Measurements from ENCODE around the gene RANBP2. TPM values are rescaled to one million over a fixed set of nuclear protein-coding genes. Genes with fewer than 3 reads are reported as not detected.
A peak's percentile ranks its signal among the peaks of the same experiment; 100 is the strongest.

RANBP2 gene
- total RNA-seq, 1 experiment from 2014 or later, result 90.4 TPM

DNA sequence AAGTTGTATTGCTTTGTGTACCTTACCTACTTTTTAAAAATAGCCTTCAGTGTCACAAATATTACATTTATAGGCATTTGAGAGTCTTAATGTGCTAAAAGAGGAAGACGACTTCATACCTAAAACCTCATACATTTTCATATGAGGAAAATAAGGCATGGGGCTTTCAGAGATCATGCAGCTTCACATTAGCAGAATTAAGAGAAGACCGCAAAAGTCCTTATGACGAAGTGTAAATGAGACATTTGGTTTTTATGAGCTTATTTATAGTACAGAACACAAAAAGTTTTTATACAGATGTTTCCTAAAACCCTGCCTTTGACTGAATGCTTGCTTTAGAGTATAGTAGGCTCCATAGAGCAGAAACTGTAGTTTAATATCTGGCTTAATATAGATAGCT lies 57.2 kb downstream of the RANBP2 start (continued):
- TF ChIP-seq, protein P1, sequence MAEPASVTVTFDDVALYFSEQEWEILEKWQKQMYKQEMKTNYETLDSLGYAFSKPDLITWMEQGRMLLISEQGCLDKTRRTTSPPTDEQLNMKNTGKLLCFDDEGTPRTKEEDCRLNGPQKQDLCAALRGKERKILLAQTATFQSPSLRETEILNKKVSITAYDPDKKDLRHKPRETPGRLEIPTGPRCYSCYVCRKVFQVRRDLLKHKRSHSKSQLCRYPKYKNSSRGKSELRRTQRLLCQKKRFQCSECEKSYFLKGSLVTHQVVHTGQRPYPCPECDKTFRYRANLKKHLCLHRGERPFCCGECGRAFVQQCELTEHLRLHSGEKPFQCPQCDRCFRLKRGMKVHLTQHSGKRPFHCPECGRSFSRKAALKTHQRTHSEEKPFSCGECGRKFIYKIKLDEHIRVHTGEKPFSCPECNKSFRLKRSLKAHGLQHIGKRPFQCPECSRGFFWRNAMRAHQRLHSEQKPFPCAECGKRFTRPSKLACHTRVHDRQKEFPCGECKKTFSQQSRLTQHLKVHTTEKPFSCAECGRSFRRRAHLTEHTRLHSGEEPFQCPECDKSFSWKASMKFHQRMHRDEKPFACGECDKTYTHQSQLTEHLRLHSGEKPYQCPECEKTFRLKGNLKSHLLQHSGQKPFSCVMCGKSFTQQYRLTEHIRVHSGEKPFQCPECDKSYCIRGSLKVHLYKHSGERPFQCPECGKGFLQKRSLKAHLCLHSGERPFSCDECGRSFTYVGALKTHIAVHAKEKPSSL (CRISPR knock-in tag; conservative IDR thresholded peaks at IDR 0.05), result no peak
- no peak for TF ChIP-seq ELF4 (CRISPR knock-in tag; IDR thresholded peaks at IDR 0.05; ENCODE audit: low read depth)

DNA sequence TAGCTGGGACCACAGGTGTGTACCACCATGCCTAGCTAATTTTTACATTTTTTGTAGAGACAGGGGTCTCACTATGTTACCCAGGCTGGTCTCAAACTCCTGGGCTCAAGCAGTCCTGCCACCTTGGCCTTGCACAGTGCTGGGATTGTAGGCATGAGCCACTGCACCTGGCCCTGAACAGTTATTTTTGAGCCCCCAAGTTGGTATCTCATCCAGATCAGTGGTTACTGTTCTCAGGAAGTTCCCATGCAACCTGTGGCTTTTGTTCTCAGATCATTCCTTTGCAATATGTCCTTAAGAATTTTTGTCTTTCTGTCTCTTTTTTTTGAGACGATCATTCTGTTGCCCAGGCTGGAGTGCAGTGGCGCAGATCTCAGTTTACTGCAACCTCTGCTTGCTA lies 59.6 kb downstream of the RANBP2 start:
- Mint-ChIP-seq H3K4me3 (no peak overlapping the region), H3K27ac (no peak overlapping the region), H3K27me3 (ENCODE audit: low read depth) (no peaks in the 10 kb centered on the region), H3K36me3 (peaks cover 61% of the 10 kb centered on the region), H3K9me3 (no peaks in the 10 kb centered on the region), H3K4me1 (no peaks in the 10 kb centered on the region)
- ChIA-PET POLR2A (no interaction called here), CTCF (no interaction called here)
- ATAC-seq, result no peak
- TF ChIP-seq ETV6 (CRISPR knock-in tag; IDR thresholded peaks at IDR 0.05) (no peak), NFE2L1 (CRISPR knock-in tag; IDR thresholded peaks at IDR 0.05) (no peak), FOXK1 (CRISPR knock-in tag; IDR thresholded peaks at IDR 0.05) (no peak), TEAD4 (CRISPR knock-in tag; IDR thresholded peaks at IDR 0.05) (no peak), GABPB1 (CRISPR knock-in tag; IDR thresholded peaks at IDR 0.05) (no peak)
- TF ChIP-seq, protein P2, sequence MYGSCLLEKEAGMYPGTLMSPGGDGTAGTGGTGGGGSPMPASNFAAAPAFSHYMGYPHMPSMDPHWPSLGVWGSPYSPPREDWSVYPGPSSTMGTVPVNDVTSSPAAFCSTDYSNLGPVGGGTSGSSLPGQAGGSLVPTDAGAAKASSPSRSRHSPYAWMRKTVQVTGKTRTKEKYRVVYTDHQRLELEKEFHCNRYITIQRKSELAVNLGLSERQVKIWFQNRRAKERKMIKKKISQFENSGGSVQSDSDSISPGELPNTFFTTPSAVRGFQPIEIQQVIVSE (CRISPR knock-in tag; IDR thresholded peaks at IDR 0.05; ENCODE audit: borderline replicate concordance), result no peak
- TF ChIP-seq, protein P3, sequence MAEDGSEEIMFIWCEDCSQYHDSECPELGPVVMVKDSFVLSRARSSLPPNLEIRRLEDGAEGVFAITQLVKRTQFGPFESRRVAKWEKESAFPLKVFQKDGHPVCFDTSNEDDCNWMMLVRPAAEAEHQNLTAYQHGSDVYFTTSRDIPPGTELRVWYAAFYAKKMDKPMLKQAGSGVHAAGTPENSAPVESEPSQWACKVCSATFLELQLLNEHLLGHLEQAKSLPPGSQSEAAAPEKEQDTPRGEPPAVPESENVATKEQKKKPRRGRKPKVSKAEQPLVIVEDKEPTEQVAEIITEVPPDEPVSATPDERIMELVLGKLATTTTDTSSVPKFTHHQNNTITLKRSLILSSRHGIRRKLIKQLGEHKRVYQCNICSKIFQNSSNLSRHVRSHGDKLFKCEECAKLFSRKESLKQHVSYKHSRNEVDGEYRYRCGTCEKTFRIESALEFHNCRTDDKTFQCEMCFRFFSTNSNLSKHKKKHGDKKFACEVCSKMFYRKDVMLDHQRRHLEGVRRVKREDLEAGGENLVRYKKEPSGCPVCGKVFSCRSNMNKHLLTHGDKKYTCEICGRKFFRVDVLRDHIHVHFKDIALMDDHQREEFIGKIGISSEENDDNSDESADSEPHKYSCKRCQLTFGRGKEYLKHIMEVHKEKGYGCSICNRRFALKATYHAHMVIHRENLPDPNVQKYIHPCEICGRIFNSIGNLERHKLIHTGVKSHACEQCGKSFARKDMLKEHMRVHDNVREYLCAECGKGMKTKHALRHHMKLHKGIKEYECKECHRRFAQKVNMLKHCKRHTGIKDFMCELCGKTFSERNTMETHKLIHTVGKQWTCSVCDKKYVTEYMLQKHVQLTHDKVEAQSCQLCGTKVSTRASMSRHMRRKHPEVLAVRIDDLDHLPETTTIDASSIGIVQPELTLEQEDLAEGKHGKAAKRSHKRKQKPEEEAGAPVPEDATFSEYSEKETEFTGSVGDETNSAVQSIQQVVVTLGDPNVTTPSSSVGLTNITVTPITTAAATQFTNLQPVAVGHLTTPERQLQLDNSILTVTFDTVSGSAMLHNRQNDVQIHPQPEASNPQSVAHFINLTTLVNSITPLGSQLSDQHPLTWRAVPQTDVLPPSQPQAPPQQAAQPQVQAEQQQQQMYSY (CRISPR knock-in tag; IDR thresholded peaks at IDR 0.05), result no peak
- DNase-seq (ENCODE audit: low spot score), result no peak

DNA sequence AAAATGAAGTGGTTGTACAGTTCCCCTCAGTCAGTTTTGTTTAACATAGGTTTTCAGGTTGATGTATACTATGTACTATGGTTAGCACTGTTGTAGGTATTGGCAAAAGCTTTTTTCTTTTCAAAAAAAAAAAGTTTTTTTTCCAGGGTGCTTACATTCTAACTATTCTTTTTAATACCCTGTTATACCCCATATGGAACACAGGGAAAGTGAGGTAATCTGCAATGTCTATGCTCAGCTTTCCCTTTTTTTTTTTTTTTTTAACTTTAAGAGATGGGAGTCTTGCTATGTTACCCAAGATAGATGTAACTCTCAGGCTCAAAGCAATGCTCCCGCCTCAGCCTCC lies 66.7 kb downstream of the RANBP2 start:
- DNase-seq (ENCODE audit: low spot score) (no peak), ATAC-seq (no peak)
- peaks cover 14% of the 10 kb centered on the region for H3K4me1 Mint-ChIP-seq
- CTCF ChIA-PET, result no interaction called here
- no peaks in the 10 kb centered on the region for H3K9me3 Mint-ChIP-seq
- no peaks in the 10 kb centered on the region for H3K27me3 Mint-ChIP-seq (ENCODE audit: low read depth)
- H3K27ac Mint-ChIP-seq, result peak overlapping the region; percentile 100
- peak overlapping the region; percentile 98 for H3K4me3 Mint-ChIP-seq
- POLR2A ChIA-PET, result no interaction called here
- peaks cover 33% of the 10 kb centered on the region for H3K36me3 Mint-ChIP-seq
- TF ChIP-seq ZNF121 (CRISPR knock-in tag; IDR thresholded peaks at IDR 0.05), result no peak
- no peak for TF ChIP-seq ZNF396 (CRISPR knock-in tag; IDR thresholded peaks at IDR 0.05; ENCODE audit: borderline replicate concordance)
- TF ChIP-seq, protein P4, sequence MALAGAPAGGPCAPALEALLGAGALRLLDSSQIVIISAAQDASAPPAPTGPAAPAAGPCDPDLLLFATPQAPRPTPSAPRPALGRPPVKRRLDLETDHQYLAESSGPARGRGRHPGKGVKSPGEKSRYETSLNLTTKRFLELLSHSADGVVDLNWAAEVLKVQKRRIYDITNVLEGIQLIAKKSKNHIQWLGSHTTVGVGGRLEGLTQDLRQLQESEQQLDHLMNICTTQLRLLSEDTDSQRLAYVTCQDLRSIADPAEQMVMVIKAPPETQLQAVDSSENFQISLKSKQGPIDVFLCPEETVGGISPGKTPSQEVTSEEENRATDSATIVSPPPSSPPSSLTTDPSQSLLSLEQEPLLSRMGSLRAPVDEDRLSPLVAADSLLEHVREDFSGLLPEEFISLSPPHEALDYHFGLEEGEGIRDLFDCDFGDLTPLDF (CRISPR knock-in tag; IDR thresholded peaks at IDR 0.05), result no peak
- TF ChIP-seq, protein P2 (CRISPR knock-in tag; IDR thresholded peaks at IDR 0.05; ENCODE audit: borderline replicate concordance), result no peak
- TF ChIP-seq, protein P5, sequence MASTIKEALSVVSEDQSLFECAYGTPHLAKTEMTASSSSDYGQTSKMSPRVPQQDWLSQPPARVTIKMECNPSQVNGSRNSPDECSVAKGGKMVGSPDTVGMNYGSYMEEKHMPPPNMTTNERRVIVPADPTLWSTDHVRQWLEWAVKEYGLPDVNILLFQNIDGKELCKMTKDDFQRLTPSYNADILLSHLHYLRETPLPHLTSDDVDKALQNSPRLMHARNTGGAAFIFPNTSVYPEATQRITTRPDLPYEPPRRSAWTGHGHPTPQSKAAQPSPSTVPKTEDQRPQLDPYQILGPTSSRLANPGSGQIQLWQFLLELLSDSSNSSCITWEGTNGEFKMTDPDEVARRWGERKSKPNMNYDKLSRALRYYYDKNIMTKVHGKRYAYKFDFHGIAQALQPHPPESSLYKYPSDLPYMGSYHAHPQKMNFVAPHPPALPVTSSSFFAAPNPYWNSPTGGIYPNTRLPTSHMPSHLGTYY (CRISPR knock-in tag; IDR thresholded peaks at IDR 0.05), result no peak
- TF ChIP-seq CBFB (CRISPR knock-in tag; IDR thresholded peaks at IDR 0.05; ENCODE audit: low read depth), result no peak
- TF ChIP-seq, protein P6, sequence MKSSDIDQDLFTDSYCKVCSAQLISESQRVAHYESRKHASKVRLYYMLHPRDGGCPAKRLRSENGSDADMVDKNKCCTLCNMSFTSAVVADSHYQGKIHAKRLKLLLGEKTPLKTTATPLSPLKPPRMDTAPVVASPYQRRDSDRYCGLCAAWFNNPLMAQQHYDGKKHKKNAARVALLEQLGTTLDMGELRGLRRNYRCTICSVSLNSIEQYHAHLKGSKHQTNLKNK (CRISPR knock-in tag; IDR thresholded peaks at IDR 0.05), result no peak
- no peak for TF ChIP-seq CREB1 (CRISPR knock-in tag; IDR thresholded peaks at IDR 0.05)
- TF ChIP-seq FOXK1 (CRISPR knock-in tag; IDR thresholded peaks at IDR 0.05), result no peak
- TF ChIP-seq NR2C2 (CRISPR knock-in tag; IDR thresholded peaks at IDR 0.05), result no peak
- TF ChIP-seq GABPB1 (CRISPR knock-in tag; IDR thresholded peaks at IDR 0.05), result no peak
- TF ChIP-seq, protein P7, sequence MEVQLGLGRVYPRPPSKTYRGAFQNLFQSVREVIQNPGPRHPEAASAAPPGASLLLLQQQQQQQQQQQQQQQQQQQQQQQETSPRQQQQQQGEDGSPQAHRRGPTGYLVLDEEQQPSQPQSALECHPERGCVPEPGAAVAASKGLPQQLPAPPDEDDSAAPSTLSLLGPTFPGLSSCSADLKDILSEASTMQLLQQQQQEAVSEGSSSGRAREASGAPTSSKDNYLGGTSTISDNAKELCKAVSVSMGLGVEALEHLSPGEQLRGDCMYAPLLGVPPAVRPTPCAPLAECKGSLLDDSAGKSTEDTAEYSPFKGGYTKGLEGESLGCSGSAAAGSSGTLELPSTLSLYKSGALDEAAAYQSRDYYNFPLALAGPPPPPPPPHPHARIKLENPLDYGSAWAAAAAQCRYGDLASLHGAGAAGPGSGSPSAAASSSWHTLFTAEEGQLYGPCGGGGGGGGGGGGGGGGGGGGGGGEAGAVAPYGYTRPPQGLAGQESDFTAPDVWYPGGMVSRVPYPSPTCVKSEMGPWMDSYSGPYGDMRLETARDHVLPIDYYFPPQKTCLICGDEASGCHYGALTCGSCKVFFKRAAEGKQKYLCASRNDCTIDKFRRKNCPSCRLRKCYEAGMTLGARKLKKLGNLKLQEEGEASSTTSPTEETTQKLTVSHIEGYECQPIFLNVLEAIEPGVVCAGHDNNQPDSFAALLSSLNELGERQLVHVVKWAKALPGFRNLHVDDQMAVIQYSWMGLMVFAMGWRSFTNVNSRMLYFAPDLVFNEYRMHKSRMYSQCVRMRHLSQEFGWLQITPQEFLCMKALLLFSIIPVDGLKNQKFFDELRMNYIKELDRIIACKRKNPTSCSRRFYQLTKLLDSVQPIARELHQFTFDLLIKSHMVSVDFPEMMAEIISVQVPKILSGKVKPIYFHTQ (CRISPR knock-in tag; IDR thresholded peaks at IDR 0.05), result no peak
- TF ChIP-seq, protein P8, sequence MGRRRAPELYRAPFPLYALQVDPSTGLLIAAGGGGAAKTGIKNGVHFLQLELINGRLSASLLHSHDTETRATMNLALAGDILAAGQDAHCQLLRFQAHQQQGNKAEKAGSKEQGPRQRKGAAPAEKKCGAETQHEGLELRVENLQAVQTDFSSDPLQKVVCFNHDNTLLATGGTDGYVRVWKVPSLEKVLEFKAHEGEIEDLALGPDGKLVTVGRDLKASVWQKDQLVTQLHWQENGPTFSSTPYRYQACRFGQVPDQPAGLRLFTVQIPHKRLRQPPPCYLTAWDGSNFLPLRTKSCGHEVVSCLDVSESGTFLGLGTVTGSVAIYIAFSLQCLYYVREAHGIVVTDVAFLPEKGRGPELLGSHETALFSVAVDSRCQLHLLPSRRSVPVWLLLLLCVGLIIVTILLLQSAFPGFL (CRISPR knock-in tag; IDR thresholded peaks at IDR 0.05; ENCODE audit: borderline replicate concordance), result no peak
